ENCODE measurements around the gene CFAP77. TPM values are rescaled to one million over a fixed set of nuclear protein-coding genes. Genes with fewer than 3 reads are reported as not detected.
A peak's percentile ranks its signal among the peaks of the same experiment; 100 is the strongest.

Gene CFAP77
- total and polyA plus RNA-seq, 2 of the 8 experiments (the other 6 are each of a cell fraction or from before 2014, with no cell fraction given): 0.63 to 0.97 TPM

DNA sequence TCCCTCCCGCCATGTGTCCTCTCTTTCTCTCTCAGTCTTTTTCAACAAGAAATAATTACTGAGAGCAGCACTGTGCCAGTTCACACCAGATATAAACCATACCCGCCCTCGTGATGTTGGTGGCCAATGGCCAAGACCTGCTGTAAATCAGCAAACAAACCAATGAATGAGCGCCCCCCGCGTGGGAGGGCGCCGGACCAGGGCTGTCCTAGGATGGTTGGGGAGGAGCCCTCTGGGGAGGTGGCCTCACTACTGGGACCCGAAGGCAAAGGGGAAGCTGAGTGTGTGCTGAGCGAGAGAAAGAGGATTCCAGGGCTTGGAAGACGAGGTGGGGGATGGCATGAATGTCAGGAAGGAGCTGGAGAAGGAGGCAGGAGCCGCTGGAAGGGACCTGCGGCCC, 121.2 kb downstream of the CFAP77 start:
- Histone ChIP-seq H2BK5ac (ENCODE audit: low read depth, low read length) (no peak overlapping the region), H4K91ac (replicated peaks; ENCODE audit: insufficient read length, low read length) (no peak overlapping the region), H3K4me3 (ENCODE audit: extremely low read depth in 1 of 4, insufficient read depth in 2 of 4, low read depth in 3 of 4, low read length in 4 of 4) (no peak overlapping the region), H3K4me1 (replicated peaks in 1 of 4; ENCODE audit: control insufficient read depth in 3 of 4, insufficient read depth in 4 of 4, low read length in 3 of 4) (no peaks in the 10 kb centered on the region), H2BK12ac (ENCODE audit: low read depth, low read length) (no peak overlapping the region), H3K27ac (ENCODE audit: low read depth, low read length) (no peak overlapping the region), H2BK120ac (replicated peaks; ENCODE audit: low read depth, low read length) (no peak overlapping the region), H2AFZ (ENCODE audit: low read length) (no peak overlapping the region), H4K5ac (ENCODE audit: insufficient read length, low read depth, low read length) (no peak overlapping the region), H2AK5ac (ENCODE audit: low read depth, low read length) (no peak overlapping the region), H3K9ac (replicated peaks in 1 of 4; ENCODE audit: extremely low read depth in 1 of 4, low read depth in 3 of 4, low read length in 3 of 4) (no peak overlapping the region), H3K79me1 (ENCODE audit: low read depth, low read length) (no peaks in the 10 kb centered on the region), H3K27me3 (replicated peaks in 1 of 4; ENCODE audit: control insufficient read depth in 3 of 4, extremely low read depth in 1 of 4, insufficient read depth in 3 of 4, low read length in 3 of 4) (no peaks in the 10 kb centered on the region), H3K36me3 (ENCODE audit: control insufficient read depth in 2 of 4, insufficient read depth in 4 of 4, low read length in 3 of 4) (no peaks in the 10 kb centered on the region), H3K18ac (ENCODE audit: extremely low read depth, low read length) (no peak overlapping the region; the same call in 1 of the 2 replicates), H3K4me2 (ENCODE audit: insufficient read depth in 1 of 2, low read depth in 2 of 2, low read length in 2 of 2) (no peak overlapping the region), H3K9me3 (ENCODE audit: insufficient read depth in 2 of 2, low read depth in 1 of 2, low read length in 1 of 2) (peaks cover 8 to 9% of the 10 kb centered on the region in 2 experiments), H3K4ac (replicated peaks; ENCODE audit: insufficient read length, low read depth, low read length) (no peak overlapping the region), H4K20me1 (replicated peaks in 1 of 2; ENCODE audit: control insufficient read depth in 1 of 2, insufficient read depth in 2 of 2, low read length in 2 of 2) (no peaks in the 10 kb centered on the region), H3K23me2 (ENCODE audit: low read depth, low read length) (no peaks in the 10 kb centered on the region), H2BK15ac (ENCODE audit: low read length) (no peak overlapping the region), H3K14ac (ENCODE audit: insufficient read length) (no peak overlapping the region), H3K23ac (ENCODE audit: insufficient read length) (no peak overlapping the region), H3K79me2 (ENCODE audit: control insufficient read depth in 1 of 2, insufficient read depth in 2 of 2, low read length in 2 of 2) (no peaks in the 10 kb centered on the region), H2BK20ac (ENCODE audit: low read length) (no peak overlapping the region), H3K56ac (replicated peaks; ENCODE audit: insufficient read length, low read depth, low read length) (no peak overlapping the region), H4K8ac (ENCODE audit: extremely low read depth, insufficient read depth, low read length) (peak overlapping the region; percentile 76; the same call in 1 of the 2 replicates)
- FAIRE-seq (no peak), DNase-seq (ENCODE audit: low read depth in 1 of 2, low spot score in 2 of 2) (no peak)
- WGBS, 2 experiments (ENCODE audit: extremely low coverage in 1 of 2, insufficient coverage in 1 of 2, insufficient read length in 1 of 2, insufficient replicate concordance in 2 of 2, low coverage in 1 of 2, low lambda C conversion rate in 2 of 2, missing lambda C conversion rate in 1 of 2): 78% methylated on average over 12 of the region's 13 CpGs; no CpG with 5 or more reads in 1 of the 2 experiments
- ChIA-PET POLR2A (ENCODE audit: partially characterized antibody) (interaction anchor here (0.6 kb wide), 1 partner anchor 191 kb away, joined by 3 read pairs; no protein-coding TSS in a partner anchor), CTCF (ENCODE audit: partially characterized antibody) (interaction anchor here (0.6 to 3.3 kb wide), 13 partner anchors 9 to 294 kb away, joined by 3 to 19 read pairs (median 5); no protein-coding TSS in a partner anchor)
- no peak for TF ChIP-seq SP1 (IDR thresholded peaks at IDR 0.05; ENCODE audit: low read depth, low read length)
- no peak for TF ChIP-seq EGR1 (IDR thresholded peaks at IDR 0.05; ENCODE audit: borderline replicate concordance, low read depth, low read length)
- no peak for TF ChIP-seq CREB1 (IDR thresholded peaks at IDR 0.05)
- TF ChIP-seq ASH2L (IDR thresholded peaks at IDR 0.05; ENCODE audit: low read length): no peak
- no peak for TF ChIP-seq RNF2 (IDR thresholded peaks at IDR 0.05; ENCODE audit: borderline replicate concordance, low read depth, low read length, missing control alignments, poor library complexity, severe bottlenecking)
- TF ChIP-seq NANOG (IDR thresholded peaks at IDR 0.05; ENCODE audit: insufficient read depth, low read depth, low read length, poor library complexity, severe bottlenecking): no peak
- no peak for TF ChIP-seq SAP30 (IDR thresholded peaks at IDR 0.05; ENCODE audit: insufficient read depth, insufficient replicate concordance, low read length)
- TF ChIP-seq TBP (IDR thresholded peaks at IDR 0.05; ENCODE audit: low read depth, low read length): no peak
- no peak for TF ChIP-seq BRCA1 (IDR thresholded peaks at IDR 0.05; ENCODE audit: low read depth, low read length)
- TF ChIP-seq EZH2 (IDR thresholded peaks at IDR 0.05; ENCODE audit: low read depth, low read length, severe bottlenecking): no peak
- no peak for TF ChIP-seq TEAD4 (IDR thresholded peaks at IDR 0.05; ENCODE audit: low read depth, low read length)
- TF ChIP-seq CHD2 (IDR thresholded peaks at IDR 0.05; ENCODE audit: low read length): no peak
- TF ChIP-seq RFX5 (IDR thresholded peaks at IDR 0.05; ENCODE audit: borderline replicate concordance, low read depth, low read length): no peak

Measured in H1 (cell line).